B cell (primary cell): Measurements from ENCODE around the gene RUFY3. TPM values are rescaled to one million over a fixed set of nuclear protein-coding genes. Genes with fewer than 3 reads are reported as not detected.
A peak's percentile ranks its signal among the peaks of the same experiment; 100 is the strongest.
"Not testable (repeated sequence)": the region's sequence is repeated elsewhere in the genome, so short reads cannot be mapped to it uniquely, and the experiment has no call there.

Experiments
- ATAC-seq: fragments of 200-7000 bp; cut with Tn5 transposase; one replicate; pipeline ENCODE4 v1.10.0; 2021; ENCODE audit warnings: low read depth, mild to moderate bottlenecking, moderate number of reproducible peaks, moderate library complexity
- CTCF ChIA-PET: fragments of 350-600 bp; sonication (Branson Sonifier 250); formaldehyde crosslinking; loops from one replicate; lab custom pipeline; 2021; ENCODE audit warnings: antibody characterized with exemption, inconsistent platforms; lab: Charles Lee
- POLR2A ChIA-PET: fragments of 350-600 bp; sonication (Branson Sonifier 250); formaldehyde crosslinking; loops from one replicate; lab custom pipeline; 2021; ENCODE audit warnings: antibody characterized with exemption; lab: Charles Lee
- DNase-seq: peaks from one replicate; pipeline ENCODE4 v3.0.0; 2013
- H2AFZ ChIP-seq: 2 replicates; pipeline ENCODE4 v1.6.1; 2012; ENCODE audit warnings: mild to moderate bottlenecking, low read depth, low read length; ENCODE audit not compliant: insufficient read depth, poor library complexity, severe bottlenecking
- H3K27ac ChIP-seq, 2 donors: 1 replicate in 1 of 2; 2 replicates in 1 of 2; pipeline ENCODE4 v1.5.1; 2012 to 2013; ENCODE audit warnings: low read length in 2 of 2, mild to moderate bottlenecking in 2 of 2, moderate library complexity in 1 of 2
- H3K27me3 ChIP-seq, 4 experiments: fragments of 200-600 bp in 1 of 4; sonication (generic) in 1 of 4; replicated peaks in 1 of 4; 1 replicate in 2 of 4; 2 replicates in 2 of 4; pipeline versions ENCODE4 v1.6.1 to v1.7.0; 2013 to 2016; ENCODE audit warnings: low read length in 3 of 4, mild to moderate bottlenecking in 2 of 4, mixed read lengths in 1 of 4, moderate library complexity in 1 of 4; ENCODE audit not compliant: insufficient read depth in 4 of 4, control insufficient read depth in 3 of 4; ENCODE audit errors: control extremely low read depth in 1 of 4
- H3K36me3 ChIP-seq, 2 experiments: replicated peaks in 1 of 2; 1 replicate in 1 of 2; 2 replicates in 1 of 2; pipeline versions ENCODE4 v1.6.1 to v1.7.1; 2013; ENCODE audit warnings: low read length in 1 of 2; ENCODE audit not compliant: insufficient read depth in 2 of 2, control insufficient read depth in 1 of 2; ENCODE audit errors: control extremely low read depth in 1 of 2, extremely low read depth in 1 of 2
- H3K4me1 ChIP-seq, 2 donors: fragments of 200-600 bp in 1 of 2; sonication (generic) in 1 of 2; 1 replicate in 1 of 2; 2 replicates in 1 of 2; pipeline versions ENCODE4 v1.5.1 to v1.6.1; 2013 to 2017; ENCODE audit warnings: low read length in 2 of 2; ENCODE audit not compliant: control insufficient read depth in 2 of 2, insufficient read depth in 2 of 2
- H3K4me2 ChIP-seq: replicated peaks from 2 replicates; pipeline ENCODE3; 2012; ENCODE audit warnings: mild to moderate bottlenecking, low read depth, low read length; ENCODE audit not compliant: poor library complexity, severe bottlenecking
- H3K4me3 ChIP-seq, 5 experiments: fragments of 200-600 bp in 1 of 5; sonication (generic) in 1 of 5; 1 replicate in 3 of 5; 2 replicates in 2 of 5; pipeline versions ENCODE4 v1.5.1 to v1.7.0; 2011 to 2016; ENCODE audit warnings: low read length in 4 of 5, mild to moderate bottlenecking in 4 of 5, low read depth in 2 of 5, control low read depth in 1 of 5, moderate library complexity in 1 of 5; ENCODE audit not compliant: insufficient read depth in 1 of 5; ENCODE audit errors: control extremely low read depth in 1 of 5, extremely low read depth in 1 of 5
- H3K79me2 ChIP-seq: fragments of 200-600 bp; sonication (generic); one replicate; pipeline ENCODE4 v1.6.0; 2016; ENCODE audit warnings: low read length; ENCODE audit not compliant: control insufficient read depth, insufficient read depth
- H3K9ac ChIP-seq: fragments of 200-600 bp; sonication (generic); 2 replicates; pipeline ENCODE4 v1.6.1; 2017; ENCODE audit warnings: mild to moderate bottlenecking, low read length, moderate library complexity
- H3K9me3 ChIP-seq, 3 donors: one replicate each; pipeline versions ENCODE4 v1.6.1 to v1.7.1; 2013; ENCODE audit warnings: low read length in 2 of 3; ENCODE audit not compliant: control insufficient read depth in 2 of 3, insufficient read depth in 1 of 3; ENCODE audit errors: control extremely low read depth in 1 of 3
- H4K20me1 ChIP-seq: 2 replicates; pipeline ENCODE4 v1.6.0; 2012; ENCODE audit warnings: mild to moderate bottlenecking, low read length; ENCODE audit not compliant: insufficient read depth, control insufficient read depth, poor library complexity, severe bottlenecking
- H3K27ac Mint-ChIP-seq: one replicate; pipeline ENCODE4 v1.8.0; 2021; ENCODE audit warnings: mixed read lengths
- H3K27me3 Mint-ChIP-seq: one replicate; pipeline ENCODE4 v1.8.0; 2021; ENCODE audit warnings: mixed read lengths
- H3K4me1 Mint-ChIP-seq: one replicate; pipeline ENCODE4 v1.8.0; 2021; ENCODE audit warnings: mixed read lengths
- H3K4me3 Mint-ChIP-seq: one replicate; pipeline ENCODE4 v1.8.0; 2021; ENCODE audit warnings: mixed read lengths
- H3K9me3 Mint-ChIP-seq: one replicate; pipeline ENCODE4 v1.8.0; 2022; ENCODE audit warnings: mixed read lengths; ENCODE audit not compliant: insufficient read depth
- EZH2 ChIP-seq: IDR thresholded peaks from 2 replicates; pipeline ENCODE4 v1.6.1; 2012; ENCODE audit warnings: borderline replicate concordance, low read depth, mild to moderate bottlenecking, moderate library complexity, low read length; ENCODE audit not compliant: insufficient read depth, poor library complexity, severe bottlenecking
- WGBS: methylation state at CpG from one replicate; pipeline ENCODE4 v1.1.5; 2013; ENCODE audit warnings: missing lambda C conversion rate; ENCODE audit not compliant: insufficient coverage; 5-methylcytosine and 5-hydroxymethylcytosine counted together
- intact Hi-C: fragments of 100-400 bp; cut with micrococcal nuclease; formaldehyde crosslinking; loops from one replicate; pipeline ENCODE4 v1.10.0; 2022
- polyA plus RNA-seq: library from polyadenylated mRNA; depleted of rRNA; stranded (reverse); fragments of >200 nt; gene quantifications from 2 replicates; pipeline ENCODE4 v1.2.3, GENCODE V29; 2012
- total RNA-seq, 2 donors: library from RNA; stranded (reverse); fragments of 120-200 nt in 1 of 2; gene quantifications; 1 replicate in 1 of 2; 2 replicates in 1 of 2; pipeline versions ENCODE4 v1.2.3 to v1.2.4, GENCODE V29; 2013 to 2022
- TF ChIP-seq, protein P1 (sequence below): fragments of 200-600 bp; IDR thresholded peaks from one replicate; pipeline ENCODE4 v1.8.0; 2022; ENCODE audit warnings: antibody characterized with exemption, mild to moderate bottlenecking

The RUFY3 gene
- total and polyA plus RNA-seq, 2 donors (not counting 1 experiment from before 2014, with no cell fraction given), result 26.1 to 74.1 TPM

DNA sequence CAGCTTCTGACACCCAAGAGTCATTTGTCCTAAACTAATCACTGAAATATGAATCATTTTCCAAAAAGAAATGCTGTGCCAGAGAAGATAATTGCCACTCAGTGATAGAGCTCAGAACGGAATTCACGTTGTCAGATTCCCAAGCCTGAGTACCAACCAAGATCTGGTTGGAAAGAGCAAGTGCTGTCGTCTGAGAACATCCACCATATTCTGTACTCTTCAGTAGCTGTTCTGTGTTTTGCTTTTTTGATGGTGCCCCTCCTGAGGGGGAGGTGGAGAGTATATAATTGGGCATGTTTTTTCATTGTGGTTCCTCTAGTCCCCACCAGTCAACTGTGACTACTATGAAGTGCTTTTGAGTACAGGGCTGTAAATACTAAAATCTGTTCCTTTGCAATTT lies 13.2 kb downstream of the RUFY3 start:
- WGBS, result 16% methylated on average over 3 of the region's 3 CpGs
- peaks cover 44 to 45% of the 10 kb centered on the region in 2 donors for H3K4me1 ChIP-seq
- H3K79me2 ChIP-seq, result peaks cover 67% of the 10 kb centered on the region
- intact Hi-C loops, result loop anchor here (1.0 to 10.0 kb wide), 7 partner anchors 19 to 260 kb away; partner anchors contain the start of genes DCK, GRSF1, MOB1B and UTP3
- Mint-ChIP-seq H3K4me3 (peak overlapping the region; percentile 73), H3K27me3 (no peaks in the 10 kb centered on the region), H3K4me1 (peaks cover 44% of the 10 kb centered on the region), H3K9me3 (no peaks in the 10 kb centered on the region), H3K27ac (peak overlapping the region; percentile 92)
- peak overlapping the region; percentile 83 for H3K4me2 ChIP-seq
- no peaks in the 10 kb centered on the region for H4K20me1 ChIP-seq
- no peak for DNase-seq
- H3K4me3 ChIP-seq, result peak overlapping the region; percentile 5 to 74 (median 37)
- H3K27ac ChIP-seq, result peak overlapping the region; percentile 70 to 74
- H3K9ac ChIP-seq, result peak overlapping the region; percentile 67
- TF ChIP-seq EZH2, result no peak
- TF ChIP-seq, protein P1, sequence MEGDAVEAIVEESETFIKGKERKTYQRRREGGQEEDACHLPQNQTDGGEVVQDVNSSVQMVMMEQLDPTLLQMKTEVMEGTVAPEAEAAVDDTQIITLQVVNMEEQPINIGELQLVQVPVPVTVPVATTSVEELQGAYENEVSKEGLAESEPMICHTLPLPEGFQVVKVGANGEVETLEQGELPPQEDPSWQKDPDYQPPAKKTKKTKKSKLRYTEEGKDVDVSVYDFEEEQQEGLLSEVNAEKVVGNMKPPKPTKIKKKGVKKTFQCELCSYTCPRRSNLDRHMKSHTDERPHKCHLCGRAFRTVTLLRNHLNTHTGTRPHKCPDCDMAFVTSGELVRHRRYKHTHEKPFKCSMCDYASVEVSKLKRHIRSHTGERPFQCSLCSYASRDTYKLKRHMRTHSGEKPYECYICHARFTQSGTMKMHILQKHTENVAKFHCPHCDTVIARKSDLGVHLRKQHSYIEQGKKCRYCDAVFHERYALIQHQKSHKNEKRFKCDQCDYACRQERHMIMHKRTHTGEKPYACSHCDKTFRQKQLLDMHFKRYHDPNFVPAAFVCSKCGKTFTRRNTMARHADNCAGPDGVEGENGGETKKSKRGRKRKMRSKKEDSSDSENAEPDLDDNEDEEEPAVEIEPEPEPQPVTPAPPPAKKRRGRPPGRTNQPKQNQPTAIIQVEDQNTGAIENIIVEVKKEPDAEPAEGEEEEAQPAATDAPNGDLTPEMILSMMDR, result no peak
- H3K36me3 ChIP-seq, result no peaks in the 10 kb centered on the region
- ChIA-PET CTCF (interaction anchor here (0.8 to 4.5 kb wide), 36 partner anchors 9 to 276 kb away, joined by 3 to 47 read pairs (median 5); partner anchors contain the start of genes DCK, MOB1B and UTP3), POLR2A (interaction anchor here (0.6 to 3.7 kb wide), 6 partner anchors 20 to 109 kb away, joined by 4 to 29 read pairs (median 6); partner anchors contain the start of gene UTP3)
- H3K9me3 ChIP-seq, result no peaks in the 10 kb centered on the region
- H2AFZ ChIP-seq, result peak overlapping the region; percentile 77
- peak; percentile 29 for ATAC-seq
- no peaks in the 10 kb centered on the region for H3K27me3 ChIP-seq

DNA sequence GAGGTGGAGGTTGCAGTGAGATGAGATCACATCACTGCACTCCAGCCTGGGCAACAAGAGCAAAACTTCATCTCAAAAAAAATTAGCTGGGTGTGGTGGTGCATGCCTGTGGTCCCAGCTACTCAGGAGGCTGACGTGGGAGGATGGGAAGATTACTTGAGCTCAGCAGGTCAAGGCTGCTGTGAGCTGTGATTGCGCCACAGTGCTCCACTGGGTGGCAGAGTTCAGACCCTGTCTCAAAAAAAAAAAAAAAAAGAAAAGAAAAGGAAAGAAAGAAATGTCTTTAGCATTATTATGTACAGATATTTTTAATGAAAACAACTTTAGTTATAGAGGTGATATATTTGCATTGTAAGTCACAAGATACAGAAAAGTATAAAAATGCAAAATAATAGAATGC lies 14.2 kb downstream of the RUFY3 start:
- ATAC-seq (peak; percentile 25), DNase-seq (peak; percentile 57)
- H3K4me3 ChIP-seq, H3K36me3 ChIP-seq, H4K20me1 ChIP-seq, H3K27me3 ChIP-seq, H3K9me3 Mint-ChIP-seq, H3K27me3 Mint-ChIP-seq, H3K9me3 ChIP-seq, H2AFZ ChIP-seq: not testable (repeated sequence)
- intact Hi-C loops, result loop anchor here (1.0 to 10.0 kb wide), 4 partner anchors 84 to 259 kb away; partner anchors contain the start of genes DCK, GRSF1 and MOB1B
- Mint-ChIP-seq H3K4me3 (peak overlapping the region; percentile 72), H3K27ac (peak overlapping the region; percentile 83), H3K4me1 (peaks cover 42% of the 10 kb centered on the region)
- peak overlapping the region in 1 of 2 donors; percentile 74 for H3K27ac ChIP-seq
- H3K4me1 ChIP-seq, result peaks cover 41 to 45% of the 10 kb centered on the region in 2 donors
- peak overlapping the region; percentile 83 for H3K4me2 ChIP-seq
- peaks cover 67% of the 10 kb centered on the region for H3K79me2 ChIP-seq
- peak overlapping the region; percentile 67 for H3K9ac ChIP-seq
- ChIA-PET CTCF (interaction anchor here (0.6 to 4.5 kb wide), 32 partner anchors 10 to 275 kb away, joined by 3 to 47 read pairs (median 5); partner anchors contain the start of genes GRSF1, MOB1B and UTP3), POLR2A (interaction anchor here (0.6 to 3.7 kb wide), 4 partner anchors 19 to 59 kb away, joined by 3 to 29 read pairs (median 10); partner anchors contain the start of gene UTP3)
- TF ChIP-seq, protein P1, result peak; percentile 58
- no CpG with 5 or more reads among the region's 2 CpGs for WGBS
